ENCODE data around the gene DAGLB.
"Not testable (repeated sequence)": the region's sequence is repeated elsewhere in the genome, so short reads cannot be mapped to it uniquely, and the experiment has no call there.

DAGLB gene

DNA sequence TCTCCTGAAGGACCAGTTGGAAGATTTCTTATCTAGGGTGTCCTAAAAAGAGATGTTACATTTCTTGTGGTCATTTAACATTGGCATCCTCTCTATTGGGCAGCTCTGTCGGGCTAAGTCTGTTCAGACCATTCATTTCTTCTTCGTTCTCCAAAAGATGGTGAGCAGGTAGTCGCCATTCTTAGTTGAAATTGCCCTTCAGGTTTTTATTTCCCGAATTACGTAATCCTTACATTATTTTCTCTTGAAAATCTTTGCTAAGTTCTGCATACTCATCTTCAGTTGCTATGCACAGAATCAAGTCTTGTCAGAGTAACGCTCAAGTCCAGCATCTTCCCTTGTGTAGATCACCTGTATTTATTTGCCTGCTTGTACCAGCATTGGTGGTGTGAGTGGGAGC is 53.6 kb downstream of the DAGLB start:
- DNase-seq, result no peak

DNA sequence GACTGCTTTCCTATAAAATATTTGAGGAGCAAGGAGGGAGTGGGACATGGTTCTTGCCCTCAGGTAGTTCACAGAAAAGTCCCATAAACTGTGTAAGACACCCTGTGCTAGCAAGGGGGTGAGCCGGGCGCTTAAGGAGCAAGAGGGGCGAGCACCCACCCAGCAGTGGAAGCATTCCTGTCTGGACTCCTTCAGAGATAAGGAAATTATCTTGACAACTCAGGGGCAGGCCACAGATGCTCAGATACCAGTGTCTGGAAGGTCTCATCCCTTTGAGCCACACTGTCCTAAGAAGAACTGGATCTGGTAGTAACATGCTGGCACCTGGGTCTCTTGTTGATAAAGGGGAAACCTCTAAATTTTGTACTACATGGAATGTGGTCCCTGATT is 54.1 kb downstream of the DAGLB start:
- DNase-seq, result no peak

- no peak for DNase-seq
These were observed 54.8 kb downstream of the DAGLB start for GRCh38 chr7:6392712-6393666.

DNA sequence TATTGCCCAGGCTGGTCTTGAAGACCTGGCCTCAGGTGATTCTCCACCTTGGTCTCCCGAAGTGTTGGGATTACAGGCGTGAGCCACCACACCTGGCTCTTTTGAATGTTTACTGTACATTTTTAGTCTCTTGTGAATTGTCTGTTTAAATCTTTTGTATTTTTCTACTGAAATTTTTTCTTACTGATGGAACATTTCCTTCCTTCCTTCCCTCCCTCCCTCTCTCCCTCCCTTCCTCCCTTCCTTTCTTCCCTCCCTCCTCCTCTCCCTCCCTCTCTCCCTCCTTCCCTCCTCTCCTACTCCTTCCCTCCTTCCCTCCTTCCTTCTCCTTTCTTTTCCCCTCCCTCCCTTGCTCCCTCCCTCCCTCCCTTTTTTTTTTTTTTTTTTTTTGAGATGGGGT is 58.0 kb downstream of the DAGLB start:
- no peak for DNase-seq

- no peak for DNase-seq
These were observed 59.9 kb downstream of the DAGLB start for GRCh38 chr7:6387734-6388294.

DNA sequence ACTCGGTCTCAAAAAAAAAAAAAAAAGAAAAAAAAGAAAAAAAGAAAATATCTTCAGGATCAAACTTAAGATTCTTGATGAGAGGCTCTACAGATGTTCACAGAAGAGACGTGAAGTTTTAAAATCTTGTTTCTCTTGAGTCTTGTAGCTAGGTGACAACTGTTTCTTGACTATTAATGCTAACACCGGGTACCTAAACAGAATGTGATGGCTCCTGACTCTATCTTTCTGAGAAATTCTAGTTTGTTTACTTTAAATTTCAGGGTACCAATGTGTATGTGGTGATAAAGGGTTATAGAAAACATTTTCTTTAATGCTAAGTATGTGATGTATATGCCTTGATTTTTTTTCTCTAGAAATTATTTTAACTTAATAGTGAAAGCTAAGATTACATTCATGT is 61.0 kb downstream of the DAGLB start:
- no peak for DNase-seq

DNA sequence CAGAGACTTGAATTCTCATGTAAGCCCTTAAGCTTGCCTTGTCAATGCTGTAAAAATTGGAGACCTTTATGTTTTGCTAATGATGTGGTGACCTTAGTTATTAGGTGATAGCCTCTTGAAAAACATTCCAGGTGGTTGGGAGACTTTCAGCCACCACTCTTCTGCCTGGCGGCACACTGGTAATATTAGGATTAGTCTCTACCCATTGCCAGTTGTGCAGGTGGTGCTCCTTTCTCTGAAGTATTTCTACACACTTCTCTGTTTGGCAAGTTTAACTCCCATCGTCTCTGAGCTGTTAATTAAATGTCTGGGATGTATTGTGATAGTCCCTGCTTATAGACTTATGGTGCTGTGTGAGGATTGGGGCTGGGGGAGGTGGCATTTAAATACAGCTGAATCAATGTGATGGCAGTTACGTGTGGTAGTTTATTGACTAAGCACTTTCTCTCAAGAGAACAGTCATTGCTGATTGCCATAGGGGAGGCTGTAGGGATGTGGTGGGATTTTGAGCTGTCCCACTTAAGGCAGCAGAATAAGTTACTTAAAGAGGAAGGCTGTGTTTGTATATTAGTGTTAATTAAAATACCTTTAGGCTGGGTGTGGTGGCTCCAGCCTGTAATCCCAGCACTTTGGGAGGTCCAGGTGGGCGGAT is 61.7 kb downstream of the DAGLB start:
- DNase-seq, result peak; percentile 11

DNA sequence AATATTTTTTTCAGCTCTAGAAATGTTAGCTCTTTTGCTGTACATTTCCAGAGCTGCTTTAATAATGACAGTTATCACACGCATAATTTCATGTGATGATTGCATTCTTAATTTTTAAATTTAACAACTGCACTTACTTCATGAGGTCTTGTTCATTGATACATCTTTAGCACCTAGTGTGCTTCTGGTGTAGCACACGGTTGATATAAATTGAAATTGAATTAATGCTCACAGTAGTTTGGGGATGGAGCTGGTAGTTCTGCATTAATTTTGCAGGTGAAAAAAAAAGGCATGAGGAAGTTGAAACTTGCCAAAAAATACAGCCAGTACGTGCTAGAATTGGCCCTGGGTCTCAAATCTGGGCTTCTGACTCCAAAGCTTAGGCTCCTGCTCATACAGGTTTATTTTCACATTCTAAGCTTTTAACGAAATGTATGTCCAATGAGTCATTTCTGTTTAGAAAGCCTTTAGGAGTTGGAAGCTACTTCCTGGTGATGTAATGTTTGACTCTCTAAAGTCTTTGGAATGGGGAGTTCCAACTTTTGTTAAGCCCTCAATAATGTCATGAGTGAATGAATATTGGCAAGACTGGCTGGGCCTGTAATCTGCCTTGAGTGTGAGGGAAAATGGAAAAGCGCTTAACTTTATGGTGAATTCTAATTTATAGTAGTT is 62.5 kb downstream of the DAGLB start:
- no peak for DNase-seq

DNA sequence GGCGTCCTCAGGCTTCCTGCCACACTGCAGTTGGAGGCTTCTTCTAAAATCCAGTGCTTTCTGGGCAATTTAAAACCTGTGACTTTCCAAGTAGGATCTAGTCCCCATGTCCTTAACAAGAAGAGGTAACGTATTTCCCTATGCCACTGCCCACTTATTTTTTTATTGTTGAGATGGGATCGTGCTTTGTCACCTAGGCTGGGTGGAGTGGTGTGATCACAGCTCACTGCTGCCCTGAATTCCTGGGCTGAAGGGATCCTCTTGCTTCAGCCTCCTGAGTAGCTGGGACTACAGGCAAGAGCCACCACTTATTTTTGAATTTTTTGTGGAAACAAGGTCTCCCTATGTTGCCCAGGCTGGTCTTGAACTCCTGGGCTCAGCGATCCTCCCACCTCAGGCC is 63.4 kb downstream of the DAGLB start:
- no peak for DNase-seq

DNA sequence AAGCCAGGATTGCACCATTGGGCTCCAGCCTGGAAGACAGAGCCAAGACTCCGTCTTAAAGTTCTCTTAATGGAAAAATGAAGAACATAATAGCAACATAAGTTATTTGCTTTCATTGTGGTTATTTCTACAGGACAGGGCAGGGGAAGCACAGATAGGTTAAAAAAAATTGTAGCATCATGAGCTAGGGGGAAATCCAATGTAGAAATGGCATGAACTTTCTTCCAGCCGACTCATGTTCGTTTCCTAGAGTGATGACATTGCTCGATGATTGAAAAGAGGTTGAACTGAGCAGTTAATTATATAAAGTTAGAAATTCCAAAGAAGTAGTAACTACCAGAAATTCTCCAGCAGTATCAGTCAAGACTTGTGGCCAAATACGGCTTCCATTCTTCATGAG is 64.9 kb downstream of the DAGLB start:
- no peak for DNase-seq

DNA sequence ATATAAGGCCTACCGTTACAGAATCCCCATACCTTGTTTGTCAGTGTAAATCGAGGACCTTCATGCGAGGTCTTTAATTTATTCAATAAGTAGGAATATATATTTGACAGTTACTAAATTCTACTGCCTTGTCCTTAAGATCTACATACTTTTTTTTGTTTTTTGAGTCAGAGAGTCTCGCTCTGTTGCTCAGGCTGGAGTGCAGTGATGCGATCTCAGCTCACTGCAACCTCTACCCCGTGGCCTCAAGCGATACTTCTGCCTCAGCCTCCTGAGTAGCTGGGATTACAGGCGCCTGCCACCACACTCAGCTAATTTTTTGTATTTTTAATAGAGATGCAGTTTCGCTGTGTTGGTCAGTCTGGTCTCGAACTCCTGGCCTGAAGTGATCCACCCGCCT is 65.9 kb downstream of the DAGLB start:
- not testable (repeated sequence) for DNase-seq

- no peak for DNase-seq
These were observed 67.3 kb downstream of the DAGLB start for GRCh38 chr7:6380310-6381095.

GRCh38 chr7:6379886-6380285 is 67.9 kb downstream of the DAGLB start:
- no peak for DNase-seq

DNA sequence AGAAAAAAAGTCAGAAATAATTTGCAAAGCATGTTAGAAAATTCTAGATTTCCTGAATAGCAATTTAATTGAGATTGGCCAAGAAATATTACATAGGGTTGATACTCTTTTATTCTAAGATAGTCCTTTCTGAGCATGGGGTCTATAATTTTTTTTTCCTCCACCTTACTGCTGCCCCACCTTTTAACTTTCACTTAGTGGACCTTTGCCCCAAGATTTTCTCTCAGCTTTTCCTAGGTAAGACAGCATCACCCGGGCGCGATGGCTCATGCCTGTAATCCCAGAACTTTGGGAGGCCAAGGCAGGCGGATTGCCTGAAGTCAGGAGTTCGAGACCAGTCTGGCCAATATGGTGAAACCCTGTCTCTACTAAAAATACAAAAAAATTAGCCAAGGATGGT is 69.2 kb downstream of the DAGLB start:
- DNase-seq, result not testable (repeated sequence)

- no peak for DNase-seq
These were observed 70.9 kb downstream of the DAGLB start for GRCh38 chr7:6376820-6377219.

DNA sequence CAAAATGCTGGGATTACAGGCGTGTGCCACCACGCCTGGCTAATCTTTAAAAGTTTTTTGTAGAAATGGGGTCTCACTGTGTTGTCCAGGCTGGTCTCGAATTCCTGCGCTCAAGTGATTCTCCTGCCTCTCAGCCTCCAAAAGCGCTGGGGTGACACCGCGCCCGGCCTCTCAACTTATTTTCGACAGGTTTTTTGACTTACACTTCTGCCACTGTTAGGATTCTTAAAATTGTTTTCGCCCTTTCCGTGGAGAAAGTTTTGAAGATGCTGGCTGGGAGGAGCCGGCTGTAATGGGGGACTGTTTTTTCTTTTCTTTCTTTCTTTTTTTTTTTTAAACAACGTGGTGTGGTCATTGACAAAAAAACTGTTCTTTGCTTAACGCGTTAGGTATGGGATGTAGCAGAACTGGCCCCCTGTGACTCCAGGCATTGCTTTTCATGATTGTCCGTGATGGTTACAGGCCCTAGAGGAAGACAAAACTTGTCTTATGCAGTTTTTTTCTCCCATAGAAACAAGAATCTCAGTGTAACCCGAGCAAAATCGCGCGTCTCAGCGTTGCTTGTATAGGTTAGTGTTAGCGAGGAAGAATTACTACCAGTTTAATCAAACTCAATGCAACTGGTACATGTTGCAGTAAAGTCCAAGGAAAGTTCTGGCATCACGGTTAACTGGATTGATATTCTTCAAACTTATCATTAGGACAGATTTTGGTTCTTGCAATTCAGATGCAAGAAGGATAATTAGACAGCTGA is 72.2 kb downstream of the DAGLB start:
- DNase-seq, result no peak

GRCh38 chr7:6367701-6368211 is 80.0 kb downstream of the DAGLB start:
- DNase-seq, result no peak

GRCh38 chr7:6365451-6365850 is 82.3 kb downstream of the DAGLB start:
- DNase-seq, result no peak

DNA sequence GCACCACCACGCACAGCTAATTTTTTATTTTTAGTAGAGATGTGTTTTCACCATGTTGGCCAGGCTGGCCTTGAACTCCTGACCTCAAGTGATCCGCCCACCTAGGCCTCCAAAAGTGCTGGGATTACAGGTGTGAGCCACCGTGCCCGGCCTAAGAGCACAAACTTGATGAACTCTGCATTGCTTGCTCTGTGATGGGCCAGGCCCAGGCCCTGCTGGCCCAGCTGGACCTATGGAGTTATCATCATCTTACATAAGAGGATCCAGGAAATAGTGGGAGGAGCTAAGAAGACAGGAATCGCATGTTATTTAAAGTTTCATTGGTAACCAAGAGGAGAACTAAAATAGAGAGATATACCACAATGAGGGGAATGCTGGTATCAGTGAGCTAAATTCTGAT is 86.9 kb downstream of the DAGLB start:
- DNase-seq, result no peak

DNA sequence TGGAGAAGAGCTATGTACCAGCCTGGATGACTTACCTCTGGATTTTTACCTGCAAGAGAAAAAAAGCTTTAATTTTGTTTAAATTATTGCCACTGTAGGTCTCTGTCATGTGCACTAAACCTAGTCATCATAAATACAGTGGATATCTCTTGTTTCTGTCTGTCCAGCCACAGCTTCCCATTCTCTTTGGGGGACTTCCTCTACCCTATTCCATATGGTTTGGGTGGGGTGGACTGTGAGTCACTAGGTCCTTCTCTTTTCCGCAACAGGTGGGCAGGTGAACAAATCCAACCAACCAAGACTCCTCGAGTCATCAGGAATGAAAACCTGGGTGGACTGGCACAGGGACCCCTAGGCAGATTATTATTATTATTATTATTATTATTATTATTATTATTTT is 88.0 kb downstream of the DAGLB start:
- DNase-seq, result no peak
